Trophoblast cell (in vitro differentiated cells and primary cell): ENCODE data around the gene PRLR.

Source experiments
- DNase-seq, 2 donors: peaks; one replicate each; pipeline ENCODE4 v3.0.0-alpha.2; 2016
- H2AFZ ChIP-seq: 2 replicates; pipeline ENCODE4 v1.6.1; 2013; ENCODE audit warnings: low read length, moderate library complexity, mild to moderate bottlenecking; ENCODE audit not compliant: insufficient read depth, poor library complexity
- H2AK5ac ChIP-seq: 2 replicates; pipeline ENCODE4 v1.6.1; 2013; ENCODE audit warnings: mild to moderate bottlenecking, low read length
- H2BK120ac ChIP-seq: 2 replicates; pipeline ENCODE4 v1.6.1; 2013; ENCODE audit warnings: low read length, mild to moderate bottlenecking, moderate library complexity; ENCODE audit not compliant: insufficient read depth, poor library complexity
- H2BK12ac ChIP-seq: 2 replicates; pipeline ENCODE4 v1.6.1; 2013; ENCODE audit warnings: mild to moderate bottlenecking, low read length, moderate library complexity
- H2BK5ac ChIP-seq: 2 replicates; pipeline ENCODE4 v1.6.1; 2013; ENCODE audit warnings: low read length, low read depth, moderate library complexity, mild to moderate bottlenecking; ENCODE audit not compliant: poor library complexity
- H3K14ac ChIP-seq: 2 replicates; pipeline ENCODE4 v1.6.1; 2013; ENCODE audit warnings: mild to moderate bottlenecking, low read length
- H3K18ac ChIP-seq: 2 replicates; pipeline ENCODE4 v1.6.1; 2013; ENCODE audit warnings: mild to moderate bottlenecking, low read length
- H3K23ac ChIP-seq: 2 replicates; pipeline ENCODE4 v1.6.1; 2013; ENCODE audit warnings: low read length
- H3K27ac ChIP-seq: 2 replicates; pipeline ENCODE4 v1.5.1; 2013; ENCODE audit warnings: low read depth, mild to moderate bottlenecking, inconsistent platforms, low read length, moderate library complexity
- H3K27me3 ChIP-seq: 2 replicates; pipeline ENCODE4 v1.6.1; 2013; ENCODE audit warnings: inconsistent platforms, mild to moderate bottlenecking, low read length, moderate library complexity; ENCODE audit not compliant: insufficient read depth
- H3K36me3 ChIP-seq, 2 experiments: 1 replicate in 1 of 2; 2 replicates in 1 of 2; pipeline ENCODE4 v1.6.1; 2013; ENCODE audit warnings: low read length in 2 of 2, mild to moderate bottlenecking in 2 of 2, moderate library complexity in 1 of 2; ENCODE audit not compliant: insufficient read depth in 2 of 2, control insufficient read depth in 1 of 2
- H3K4ac ChIP-seq: 2 replicates; pipeline ENCODE4 v1.6.1; 2013; ENCODE audit warnings: low read depth, mild to moderate bottlenecking, low read length, moderate library complexity
- H3K4me1 ChIP-seq, 2 experiments: 1 replicate in 1 of 2; 2 replicates in 1 of 2; pipeline ENCODE4 v1.6.1; 2013; ENCODE audit warnings: low read length in 2 of 2, mild to moderate bottlenecking in 2 of 2, moderate library complexity in 1 of 2; ENCODE audit not compliant: insufficient read depth in 2 of 2, control insufficient read depth in 1 of 2
- H3K4me2 ChIP-seq: 2 replicates; pipeline ENCODE4 v1.6.1; 2013; ENCODE audit warnings: inconsistent platforms, mild to moderate bottlenecking, low read length, moderate library complexity
- H3K4me3 ChIP-seq: 2 replicates; pipeline ENCODE4 v1.5.1; 2013; ENCODE audit warnings: mild to moderate bottlenecking, low read depth, low read length, inconsistent platforms
- H3K79me1 ChIP-seq: one replicate; pipeline ENCODE4 v1.6.1; 2013; ENCODE audit warnings: low read length
- H3K79me2 ChIP-seq: 2 replicates; pipeline ENCODE4 v1.6.1; 2013; ENCODE audit warnings: low read length, mild to moderate bottlenecking; ENCODE audit not compliant: control insufficient read depth, insufficient read depth, poor library complexity
- H3K9ac ChIP-seq: 2 replicates; pipeline ENCODE4 v1.6.1; 2013; ENCODE audit warnings: mild to moderate bottlenecking, low read length
- H3K9me3 ChIP-seq: 2 replicates; pipeline ENCODE4 v1.6.1; 2013; ENCODE audit warnings: low read depth, mild to moderate bottlenecking, control low read depth, inconsistent platforms, low read length; ENCODE audit not compliant: insufficient read depth
- H4K12ac ChIP-seq: 2 replicates; pipeline ENCODE4 v1.6.1; 2013; ENCODE audit warnings: low read depth, mild to moderate bottlenecking, low read length, moderate library complexity
- H4K8ac ChIP-seq: 2 replicates; pipeline ENCODE4 v1.6.1; 2013; ENCODE audit warnings: low read depth, mild to moderate bottlenecking, low read length, moderate library complexity
- H4K91ac ChIP-seq: one replicate; pipeline ENCODE4 v1.6.1; 2013; ENCODE audit warnings: low read depth, mild to moderate bottlenecking, low read length, moderate library complexity
- WGBS: extraction: QIAGEN DNeasy Blood & Tissue Kit; methylation state at CpG from one replicate; pipeline ENCODE4 v1.1.7; 2013; ENCODE audit warnings: missing lambda C conversion rate; ENCODE audit not compliant: insufficient read length, insufficient coverage; ENCODE audit errors: extremely low coverage; 5-methylcytosine and 5-hydroxymethylcytosine counted together

PRLR gene

DNA sequence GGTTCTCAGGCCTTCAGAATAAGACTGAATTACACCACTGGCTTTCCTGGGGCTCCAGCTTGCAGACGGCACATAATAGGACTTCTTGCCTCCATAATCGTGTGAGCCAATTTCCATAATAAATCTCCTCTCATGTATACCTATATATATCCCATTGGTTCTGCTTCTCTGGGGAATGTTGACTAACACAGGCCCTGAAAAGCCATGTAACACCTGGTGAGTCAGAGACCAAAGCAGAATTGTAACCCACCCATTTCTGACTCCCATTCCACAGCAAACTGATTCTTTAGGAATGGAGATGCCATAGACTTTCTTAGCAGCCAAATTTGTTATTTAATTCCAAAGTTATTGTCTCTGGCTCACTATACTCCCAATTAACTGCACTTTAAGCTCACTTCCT, 97.1 kb downstream of the PRLR start:
- H3K27me3 ChIP-seq, result no peaks in the 10 kb centered on the region
- no peak overlapping the region for H2BK5ac ChIP-seq
- no peak overlapping the region for H4K91ac ChIP-seq
- H2BK12ac ChIP-seq, result no peak overlapping the region
- peaks cover 18% of the 10 kb centered on the region in 2 experiments for H3K4me1 ChIP-seq
- H3K27ac ChIP-seq, result no peak overlapping the region
- H2AFZ ChIP-seq, result no peak overlapping the region
- no peak overlapping the region for H4K12ac ChIP-seq
- H3K14ac ChIP-seq, result no peak overlapping the region
- H3K4me2 ChIP-seq, result no peak overlapping the region
- H2AK5ac ChIP-seq, result no peak overlapping the region
- H2BK120ac ChIP-seq, result peak overlapping the region; percentile 18
- H3K36me3 ChIP-seq, result no peaks in the 10 kb centered on the region
- H3K23ac ChIP-seq, result no peak overlapping the region
- H3K18ac ChIP-seq, result no peak overlapping the region
- no CpG with 5 or more reads among the region's 2 CpGs for WGBS
- peaks cover 8% of the 10 kb centered on the region for H3K79me1 ChIP-seq
- peaks cover 1% of the 10 kb centered on the region for H3K9me3 ChIP-seq
- H4K8ac ChIP-seq, result no peak overlapping the region
- H3K4me3 ChIP-seq, result no peak overlapping the region
- DNase-seq, result no peak
- H3K9ac ChIP-seq, result no peak overlapping the region
- H3K79me2 ChIP-seq, result no peaks in the 10 kb centered on the region
- no peak overlapping the region for H3K4ac ChIP-seq

DNA sequence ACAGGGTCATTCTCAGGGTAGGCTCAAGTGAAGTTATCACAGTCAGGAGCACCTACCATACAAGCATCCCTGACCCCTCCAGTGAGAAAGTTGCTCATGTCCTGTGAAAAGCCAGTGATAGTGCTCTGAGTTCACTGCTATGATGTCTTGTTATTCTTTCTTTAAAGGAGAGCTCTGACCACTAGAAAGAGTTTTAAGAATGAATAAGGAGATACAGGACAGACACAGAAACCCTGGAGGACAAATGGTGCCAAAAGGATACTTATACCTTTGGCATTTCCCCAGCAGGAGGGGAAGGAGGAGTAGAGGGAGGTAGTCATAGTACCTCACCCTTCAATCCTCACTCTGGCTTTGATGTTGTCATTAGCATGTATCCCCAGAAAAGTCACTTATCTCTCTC, 98.6 kb downstream of the PRLR start:
- no peak overlapping the region for H2AFZ ChIP-seq
- peaks cover 1% of the 10 kb centered on the region for H3K9me3 ChIP-seq
- H3K27me3 ChIP-seq, result no peaks in the 10 kb centered on the region
- H3K79me2 ChIP-seq, result no peaks in the 10 kb centered on the region
- no peak overlapping the region for H3K18ac ChIP-seq
- H2BK120ac ChIP-seq, result no peak overlapping the region
- H2BK12ac ChIP-seq, result no peak overlapping the region
- H3K79me1 ChIP-seq, result peaks cover 8% of the 10 kb centered on the region
- no peak overlapping the region for H3K4ac ChIP-seq
- H3K14ac ChIP-seq, result no peak overlapping the region
- no peak overlapping the region for H2BK5ac ChIP-seq
- H3K36me3 ChIP-seq, result no peaks in the 10 kb centered on the region
- H4K12ac ChIP-seq, result no peak overlapping the region
- H2AK5ac ChIP-seq, result no peak overlapping the region
- no peak overlapping the region for H4K91ac ChIP-seq
- H3K4me1 ChIP-seq, result peaks cover 18% of the 10 kb centered on the region in 2 experiments
- H3K4me3 ChIP-seq, result no peak overlapping the region
- H4K8ac ChIP-seq, result no peak overlapping the region
- no peak overlapping the region for H3K9ac ChIP-seq
- DNase-seq, result no peak
- H3K23ac ChIP-seq, result no peak overlapping the region
- H3K27ac ChIP-seq, result no peak overlapping the region
- no peak overlapping the region for H3K4me2 ChIP-seq

DNA sequence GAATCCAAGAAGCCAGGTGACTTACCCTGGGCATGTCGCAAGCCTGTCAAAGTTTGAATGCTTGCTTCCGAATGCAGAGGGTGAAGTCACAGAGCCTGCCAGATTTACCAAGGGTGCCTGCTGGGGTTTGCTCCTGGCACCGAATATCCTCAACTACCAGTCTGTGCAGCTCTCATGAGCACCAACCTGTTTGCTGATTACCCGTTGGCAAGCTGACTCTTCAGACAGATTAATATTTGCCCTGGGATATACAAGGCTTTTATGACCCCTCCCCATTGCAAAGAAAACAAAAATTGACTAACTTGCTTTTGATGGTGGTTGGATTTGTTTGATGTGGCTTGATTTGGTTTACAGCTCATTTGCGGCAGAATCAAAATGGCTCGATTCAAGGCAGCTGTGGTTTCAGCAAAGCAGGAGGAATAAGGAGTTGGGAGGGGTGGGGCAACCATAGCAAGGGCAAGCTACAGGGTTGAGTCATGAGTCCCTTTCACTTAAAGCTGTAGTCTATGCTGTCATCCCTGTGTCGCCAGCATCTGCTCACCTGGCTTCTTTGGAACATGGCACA, 100.3 kb downstream of the PRLR start:
- Histone ChIP-seq H3K36me3 (no peaks in the 10 kb centered on the region), H3K4me2 (no peak overlapping the region), H3K27me3 (no peaks in the 10 kb centered on the region)

DNA sequence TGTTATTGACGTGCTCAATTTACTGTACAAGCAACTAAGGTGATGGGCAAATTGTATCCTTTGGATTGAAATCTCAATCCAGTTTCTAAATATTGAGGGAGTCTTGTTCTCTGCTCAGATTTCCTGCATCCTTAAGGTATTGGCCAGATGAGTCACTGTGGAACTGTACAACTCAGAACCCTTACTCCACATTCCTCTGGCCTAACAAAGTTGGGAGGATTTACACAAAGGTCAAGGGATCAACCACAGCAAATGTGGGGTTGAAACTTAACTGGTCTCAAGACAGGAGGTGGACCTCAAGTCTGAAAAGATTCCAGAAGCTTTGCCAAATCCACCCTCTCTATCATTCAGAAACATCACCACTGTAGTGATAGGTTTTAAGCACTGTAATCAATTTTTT, 101.0 kb downstream of the PRLR start:
- Histone ChIP-seq H3K79me2 (no peaks in the 10 kb centered on the region), H3K27me3 (no peaks in the 10 kb centered on the region), H2BK120ac (no peak overlapping the region), H3K23ac (no peak overlapping the region), H3K14ac (no peak overlapping the region), H3K4ac (no peak overlapping the region), H2BK5ac (no peak overlapping the region), H2AK5ac (no peak overlapping the region), H3K4me3 (no peak overlapping the region), H3K27ac (peak overlapping the region; percentile 50), H2BK12ac (no peak overlapping the region), H4K12ac (no peak overlapping the region), H3K79me1 (peaks cover 5% of the 10 kb centered on the region), H2AFZ (no peak overlapping the region), H3K4me2 (no peak overlapping the region), H3K9ac (no peak overlapping the region), H3K4me1 (peaks cover 4 to 7% of the 10 kb centered on the region in 2 experiments), H4K91ac (no peak overlapping the region), H3K9me3 (peaks cover 1% of the 10 kb centered on the region), H3K36me3 (no peaks in the 10 kb centered on the region), H4K8ac (no peak overlapping the region), H3K18ac (no peak overlapping the region)
- peak in 1 of 2 donors; percentile 19 for DNase-seq
- WGBS, result no CpG with 5 or more reads among the region's 1 CpG

More for the DNA sequence above, 100.3 kb downstream of the PRLR start:
- no peak overlapping the region for H2AFZ ChIP-seq
- peak overlapping the region; percentile 38 for H2BK12ac ChIP-seq
- no peak overlapping the region for H3K18ac ChIP-seq
- no peak overlapping the region for H3K4ac ChIP-seq
- peak; percentile 54 to 64 for DNase-seq
- no peak overlapping the region for H3K14ac ChIP-seq
- no peak overlapping the region for H3K9ac ChIP-seq
- H3K4me3 ChIP-seq, result no peak overlapping the region
- no peak overlapping the region for H2AK5ac ChIP-seq
- H3K79me2 ChIP-seq, result no peaks in the 10 kb centered on the region
- H4K91ac ChIP-seq, result peak overlapping the region; percentile 63
- H4K12ac ChIP-seq, result no peak overlapping the region
- no peak overlapping the region for H3K27ac ChIP-seq
- peaks cover 5% of the 10 kb centered on the region for H3K79me1 ChIP-seq
- peak overlapping the region; percentile 54 for H2BK120ac ChIP-seq
- H3K23ac ChIP-seq, result no peak overlapping the region
- H2BK5ac ChIP-seq, result no peak overlapping the region
- H3K4me1 ChIP-seq, result peaks cover 4 to 7% of the 10 kb centered on the region in 2 experiments
- H4K8ac ChIP-seq, result no peak overlapping the region
- H3K9me3 ChIP-seq, result peaks cover 1% of the 10 kb centered on the region
- no CpG with 5 or more reads among the region's 7 CpGs for WGBS
